HG03460 (cell line): Measurements from ENCODE around the gene ELOA.

ENCODE experiments used
- ATAC-seq: cut with Tn5 transposase; IDR thresholded peaks from one replicate; pipeline ENCODE4 v1.9.1; 2021; ENCODE audit not compliant: unreplicated experiment

Gene ELOA, protein sequence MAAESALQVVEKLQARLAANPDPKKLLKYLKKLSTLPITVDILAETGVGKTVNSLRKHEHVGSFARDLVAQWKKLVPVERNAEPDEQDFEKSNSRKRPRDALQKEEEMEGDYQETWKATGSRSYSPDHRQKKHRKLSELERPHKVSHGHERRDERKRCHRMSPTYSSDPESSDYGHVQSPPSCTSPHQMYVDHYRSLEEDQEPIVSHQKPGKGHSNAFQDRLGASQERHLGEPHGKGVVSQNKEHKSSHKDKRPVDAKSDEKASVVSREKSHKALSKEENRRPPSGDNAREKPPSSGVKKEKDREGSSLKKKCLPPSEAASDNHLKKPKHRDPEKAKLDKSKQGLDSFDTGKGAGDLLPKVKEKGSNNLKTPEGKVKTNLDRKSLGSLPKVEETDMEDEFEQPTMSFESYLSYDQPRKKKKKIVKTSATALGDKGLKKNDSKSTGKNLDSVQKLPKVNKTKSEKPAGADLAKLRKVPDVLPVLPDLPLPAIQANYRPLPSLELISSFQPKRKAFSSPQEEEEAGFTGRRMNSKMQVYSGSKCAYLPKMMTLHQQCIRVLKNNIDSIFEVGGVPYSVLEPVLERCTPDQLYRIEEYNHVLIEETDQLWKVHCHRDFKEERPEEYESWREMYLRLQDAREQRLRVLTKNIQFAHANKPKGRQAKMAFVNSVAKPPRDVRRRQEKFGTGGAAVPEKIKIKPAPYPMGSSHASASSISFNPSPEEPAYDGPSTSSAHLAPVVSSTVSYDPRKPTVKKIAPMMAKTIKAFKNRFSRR

DNA sequence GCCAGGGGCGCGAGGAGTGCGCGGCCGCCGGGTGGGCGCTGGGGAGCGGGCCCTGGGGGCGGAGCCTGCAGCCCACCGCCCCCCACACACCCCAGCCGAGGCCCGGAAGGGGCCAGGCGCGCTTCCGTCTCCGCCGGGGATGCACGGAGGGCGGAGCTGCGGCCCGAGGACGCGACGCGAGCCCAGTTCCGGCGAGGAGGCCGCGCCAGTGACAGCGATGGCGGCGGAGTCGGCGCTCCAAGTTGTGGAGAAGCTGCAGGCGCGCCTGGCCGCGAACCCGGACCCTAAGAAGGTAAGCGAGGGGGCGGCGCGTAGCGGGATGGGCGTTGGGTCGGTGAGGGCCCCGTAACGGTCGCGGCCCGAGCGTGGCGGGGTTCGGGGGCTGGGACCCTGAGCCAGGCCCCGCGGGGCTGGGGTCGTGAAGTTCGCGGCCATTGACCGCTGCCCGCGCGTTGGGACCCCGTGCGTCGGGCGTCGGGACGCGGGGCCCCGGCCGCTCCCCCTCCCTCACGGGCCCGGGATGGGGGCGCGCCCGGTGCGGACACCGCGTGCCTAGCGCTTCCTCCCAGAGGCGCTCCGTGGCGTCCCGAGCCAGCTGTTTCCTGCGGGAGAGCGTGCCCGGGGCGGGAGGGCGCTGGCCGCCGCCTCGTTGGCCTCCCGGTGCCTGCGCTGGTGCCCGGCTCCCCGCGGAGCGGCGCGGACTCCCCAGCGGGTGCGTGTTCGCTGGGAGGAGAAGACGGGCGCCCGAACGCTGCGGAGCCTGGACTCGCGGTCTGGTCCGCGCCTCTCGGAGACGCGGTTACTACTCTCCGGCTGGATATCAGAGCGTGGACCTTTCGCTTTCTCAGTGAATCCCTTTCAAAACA is at the start of gene ELOA:
Gene ELOA, plus strand, starts transcription at position 185 of the 866 bp plus-strand sequence. Its CDS starts 33 bp downstream, at position 218.
- ATAC-seq: peak; percentile 67

- no peak for ATAC-seq
These were observed 49.7 kb upstream of the ELOA start for GRCh38 chr1:23693599-23693998.

DNA sequence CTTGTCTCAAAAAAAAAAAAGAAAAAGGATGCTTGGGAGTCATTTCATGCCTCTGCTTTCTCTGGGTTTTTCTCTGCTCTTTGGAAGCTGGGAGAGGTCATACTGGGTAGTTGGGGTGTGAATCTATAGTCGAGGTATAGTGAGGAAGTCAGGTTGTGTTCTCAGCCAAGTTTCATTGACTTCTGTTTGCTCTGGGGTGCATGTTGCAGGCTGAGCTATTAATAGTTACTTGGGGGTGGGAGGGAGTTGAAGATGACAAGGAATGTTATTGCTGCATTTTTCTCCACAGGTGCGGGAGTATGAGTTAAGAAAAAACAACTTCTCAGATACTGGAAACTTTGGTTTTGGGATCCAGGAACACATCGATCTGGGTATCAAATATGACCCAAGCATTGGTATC is 48.9 kb upstream of the ELOA start:
- ATAC-seq: no peak

- no peak for ATAC-seq
These were observed 47.6 kb upstream of the ELOA start for GRCh38 chr1:23695667-23696066.

GRCh38 chr1:23696335-23696989 is 46.8 kb upstream of the ELOA start:
- no peak for ATAC-seq

DNA sequence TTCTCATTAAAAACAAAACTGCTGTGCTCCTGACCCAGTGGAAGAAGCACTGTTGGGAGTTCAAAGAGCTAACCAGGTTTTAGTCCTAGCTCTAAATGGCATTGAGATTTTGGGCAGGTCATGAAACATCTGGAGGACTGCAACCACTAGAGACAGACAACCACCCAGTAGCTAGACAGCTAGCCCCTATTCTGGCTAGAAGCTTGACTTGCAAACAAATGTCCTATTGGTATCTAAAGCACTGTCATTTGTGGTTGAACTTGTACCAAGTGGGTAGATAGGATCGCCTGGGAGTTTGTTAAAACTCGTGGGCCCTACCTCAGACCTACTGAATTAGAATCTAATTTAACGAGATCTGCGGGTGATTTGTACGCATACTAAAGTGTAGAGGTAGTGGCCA is 44.8 kb upstream of the ELOA start:
- ATAC-seq: no peak

DNA sequence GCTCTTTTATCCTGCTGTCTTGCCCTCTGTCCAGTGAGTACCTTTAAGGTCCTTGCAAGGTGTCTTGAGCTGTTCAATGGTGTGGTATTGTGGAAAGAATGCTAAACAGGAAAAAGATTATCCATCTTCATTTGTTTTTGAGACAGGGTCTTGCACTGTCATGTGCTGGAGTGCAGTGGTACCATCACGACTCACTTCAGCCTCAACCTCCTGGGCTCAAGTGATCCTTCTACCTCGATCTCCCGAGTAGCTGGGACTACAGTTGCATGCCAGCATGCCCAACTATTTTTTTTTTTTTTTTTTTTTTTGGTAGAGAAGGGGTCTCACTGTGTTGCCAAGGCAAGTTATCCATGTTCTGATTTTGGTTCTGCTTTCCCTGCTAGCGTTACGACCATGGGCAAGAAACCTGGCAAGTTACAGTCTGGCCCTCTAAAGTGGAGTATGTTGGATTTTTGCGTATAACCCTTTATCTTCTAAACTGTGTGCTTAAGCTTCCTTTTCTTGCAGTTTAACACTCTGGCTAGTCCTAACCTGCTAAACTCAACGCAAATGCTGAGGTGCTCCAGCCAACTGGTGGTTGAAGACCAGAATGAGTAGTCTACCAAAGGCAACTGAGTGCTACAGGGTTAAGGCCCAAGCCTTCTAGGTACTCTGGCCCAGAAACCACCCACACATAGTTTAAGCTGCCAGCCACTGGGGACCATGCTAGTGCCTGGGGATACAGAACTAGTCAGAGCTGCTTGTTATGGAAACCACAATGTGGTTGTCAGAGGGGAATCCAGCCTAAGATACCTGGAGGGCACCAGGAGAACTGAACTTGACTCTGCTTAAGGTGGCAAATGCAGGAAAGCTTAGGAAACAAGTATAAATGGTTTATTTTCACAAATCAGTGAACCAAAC is 43.7 kb upstream of the ELOA start:
- no peak for ATAC-seq

DNA sequence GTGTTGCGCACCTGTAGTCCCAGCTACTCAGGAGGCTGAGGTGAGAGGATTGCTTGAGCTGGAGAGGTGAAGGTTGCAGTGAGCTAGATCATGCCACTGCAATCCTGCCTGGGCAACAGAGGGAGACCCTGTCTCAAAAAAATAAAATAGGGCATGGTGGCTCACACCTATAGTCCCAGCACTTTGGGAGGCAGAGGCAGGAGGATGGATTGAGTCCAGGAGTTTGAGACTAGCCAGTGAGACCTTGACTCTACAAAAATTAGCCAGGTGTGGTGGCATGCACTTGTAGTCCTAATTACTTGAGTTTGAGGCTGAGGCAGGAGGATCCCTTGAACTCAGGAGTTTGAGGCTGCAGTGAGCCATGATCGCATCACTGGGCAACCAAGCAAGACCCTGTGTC is 42.0 kb upstream of the ELOA start:
- no peak for ATAC-seq

DNA sequence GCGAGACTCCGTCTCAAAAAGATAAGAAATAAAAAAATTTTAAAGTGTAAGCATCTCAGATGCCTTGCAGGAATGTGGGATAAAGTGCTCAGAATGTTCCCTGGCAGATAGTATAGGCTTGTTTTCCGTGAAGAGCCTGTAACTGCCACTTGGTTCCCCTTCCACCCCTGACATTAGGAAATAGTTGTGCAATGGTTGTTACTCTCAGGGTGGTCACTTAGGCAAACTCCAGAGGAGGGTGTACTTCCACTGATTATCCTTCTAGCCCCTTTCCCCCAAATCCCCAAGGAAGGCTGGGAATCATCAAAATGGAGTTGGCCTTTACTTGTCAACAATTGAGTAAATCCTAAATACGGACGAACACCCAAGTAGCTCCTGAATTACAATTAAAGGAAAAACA is 41.3 kb upstream of the ELOA start:
- ATAC-seq: no peak

- no peak for ATAC-seq
These were observed 38.3 kb upstream of the ELOA start for GRCh38 chr1:23704834-23705495.

DNA sequence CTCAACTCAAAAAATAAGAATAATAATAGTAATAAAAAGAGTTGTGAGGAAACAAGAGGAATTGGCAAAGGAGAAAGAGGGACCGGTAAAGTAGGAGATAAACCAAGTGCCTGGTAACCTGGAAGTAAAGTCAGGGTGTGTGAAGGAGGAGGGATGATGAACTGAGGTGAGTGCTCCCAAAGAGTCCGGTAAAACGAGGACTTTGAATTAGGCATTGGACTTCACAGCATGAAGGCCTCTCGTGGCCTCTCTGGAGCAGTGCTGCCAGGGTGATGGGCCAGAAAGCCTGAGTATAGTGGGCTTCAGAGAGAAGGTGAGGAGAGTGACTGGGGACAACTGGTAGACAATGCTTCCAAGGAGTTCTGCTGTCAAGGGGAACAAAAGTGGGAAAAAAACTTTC is 34.0 kb upstream of the ELOA start:
- no peak for ATAC-seq

- ATAC-seq: no peak
These were observed 24.8 kb upstream of the ELOA start for GRCh38 chr1:23718482-23718881.

DNA sequence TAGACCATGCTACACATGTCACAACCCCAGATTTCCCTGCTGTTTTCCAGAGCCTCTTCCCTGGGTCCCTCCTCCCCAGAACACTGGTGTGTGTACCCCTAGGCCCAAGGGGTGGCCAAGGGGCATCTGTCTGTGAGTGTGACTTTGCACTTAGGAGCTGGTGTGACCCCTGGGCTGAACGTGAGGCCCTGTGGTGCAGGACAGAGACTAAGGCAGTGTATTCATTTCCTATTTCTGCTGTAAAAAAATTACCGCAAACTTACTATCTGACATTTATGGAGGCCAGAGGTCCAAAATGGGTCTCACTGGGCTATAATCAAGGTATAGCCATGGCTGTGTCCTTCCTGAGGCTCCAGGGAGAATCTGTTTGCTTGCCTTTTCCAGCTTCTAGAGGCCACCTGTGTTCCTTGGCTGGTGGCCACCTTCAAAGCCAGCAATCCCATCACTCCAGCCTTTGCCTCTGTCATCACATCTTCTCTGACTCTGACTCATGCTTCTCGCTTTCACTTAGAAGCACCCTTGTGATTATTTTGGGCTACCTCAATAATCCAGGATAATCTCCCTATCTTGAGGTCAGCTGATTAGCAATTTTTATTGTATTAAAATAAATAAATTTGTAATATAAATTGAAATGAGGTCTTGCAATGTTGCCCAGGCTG is 24.0 kb upstream of the ELOA start:
- no peak for ATAC-seq

DNA sequence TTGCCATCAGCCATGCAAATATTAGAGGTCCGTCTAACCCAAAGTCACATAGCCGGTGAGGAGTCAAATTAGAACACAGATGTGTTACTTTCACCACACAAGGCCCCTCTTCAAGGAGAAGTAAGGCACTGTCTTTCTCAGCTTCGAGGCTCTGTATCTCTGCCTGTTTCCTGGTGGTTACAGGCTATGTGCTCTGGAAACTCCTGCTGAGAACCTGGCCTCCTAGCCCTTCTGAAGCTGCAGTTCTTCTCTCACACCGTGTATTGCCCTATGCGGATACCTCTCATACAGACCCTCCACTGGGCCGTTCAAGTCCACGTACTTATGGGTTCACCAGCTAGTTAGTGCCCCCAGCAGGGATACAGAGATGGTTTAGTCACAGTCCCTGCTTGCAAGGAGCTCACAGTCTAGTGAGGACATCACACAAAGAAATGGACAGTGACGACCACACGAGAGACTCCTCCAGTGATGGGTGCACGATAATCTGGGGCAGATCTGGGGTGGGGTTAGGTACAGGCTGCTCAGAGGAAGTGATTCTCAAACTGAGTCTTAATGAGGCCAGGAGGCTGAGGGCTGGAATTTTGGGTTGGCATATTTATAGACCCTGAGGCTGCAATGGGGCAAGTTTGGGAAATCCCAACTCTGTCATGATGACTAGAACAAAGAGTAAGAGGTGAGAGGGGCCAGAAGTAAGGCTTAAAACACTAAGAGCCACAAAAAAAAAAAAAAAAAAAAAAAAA is 22.8 kb upstream of the ELOA start:
- peak; percentile 67 for ATAC-seq

DNA sequence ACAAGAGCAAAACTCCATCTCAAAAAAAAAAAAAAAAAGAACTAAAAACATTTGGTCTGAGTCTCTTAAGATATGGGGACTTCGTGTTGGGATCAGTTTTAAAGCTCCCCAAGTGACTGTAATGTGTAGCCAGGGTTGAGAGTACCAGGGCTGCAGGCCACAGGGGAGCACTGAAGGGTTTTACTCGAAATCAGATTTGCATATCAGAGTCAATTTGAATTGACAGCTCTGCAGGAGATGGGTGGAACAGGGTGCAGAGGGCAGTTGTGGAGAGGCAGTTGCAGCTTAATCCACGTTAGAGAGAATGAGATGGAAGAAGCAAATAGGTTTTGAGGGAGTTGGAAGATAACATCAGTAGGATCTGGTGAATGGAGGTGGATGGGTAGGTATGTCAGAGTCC is 20.6 kb upstream of the ELOA start:
- ATAC-seq: no peak

DNA sequence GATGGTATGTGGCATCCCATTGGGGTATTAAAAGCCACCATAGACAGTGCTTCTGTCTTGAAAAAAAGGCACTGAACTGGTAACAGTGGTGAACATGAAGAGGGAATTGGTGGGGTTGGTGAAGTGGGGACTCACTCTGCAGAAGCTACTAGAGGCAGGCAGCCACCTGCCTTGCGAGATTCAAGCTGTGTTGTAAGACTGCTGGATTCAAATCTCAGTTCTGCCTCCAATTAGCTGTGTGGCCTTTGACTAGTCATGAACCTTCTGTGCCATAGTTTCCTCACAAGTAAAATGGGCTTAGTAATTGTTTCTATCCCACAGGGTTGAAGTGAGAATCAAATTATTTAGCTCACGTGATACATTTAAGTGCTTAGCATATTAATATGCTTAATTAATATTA is 16.6 kb upstream of the ELOA start:
- ATAC-seq: no peak

GRCh38 chr1:23727362-23727811 is 15.9 kb upstream of the ELOA start:
- no peak for ATAC-seq
